IPS DF 4.7 (cell line): ENCODE data around the gene APEX1.
"Not testable (repeated sequence)": the region's sequence is repeated elsewhere in the genome, so short reads cannot be mapped to it uniquely, and the experiment has no call there.

Source experiments
- DNase-seq: peaks from one replicate; pipeline ENCODE4 v3.0.0-alpha.2; 2013; ENCODE audit warnings: low spot score; ENCODE audit errors: extremely low read depth

The APEX1 gene

DNA sequence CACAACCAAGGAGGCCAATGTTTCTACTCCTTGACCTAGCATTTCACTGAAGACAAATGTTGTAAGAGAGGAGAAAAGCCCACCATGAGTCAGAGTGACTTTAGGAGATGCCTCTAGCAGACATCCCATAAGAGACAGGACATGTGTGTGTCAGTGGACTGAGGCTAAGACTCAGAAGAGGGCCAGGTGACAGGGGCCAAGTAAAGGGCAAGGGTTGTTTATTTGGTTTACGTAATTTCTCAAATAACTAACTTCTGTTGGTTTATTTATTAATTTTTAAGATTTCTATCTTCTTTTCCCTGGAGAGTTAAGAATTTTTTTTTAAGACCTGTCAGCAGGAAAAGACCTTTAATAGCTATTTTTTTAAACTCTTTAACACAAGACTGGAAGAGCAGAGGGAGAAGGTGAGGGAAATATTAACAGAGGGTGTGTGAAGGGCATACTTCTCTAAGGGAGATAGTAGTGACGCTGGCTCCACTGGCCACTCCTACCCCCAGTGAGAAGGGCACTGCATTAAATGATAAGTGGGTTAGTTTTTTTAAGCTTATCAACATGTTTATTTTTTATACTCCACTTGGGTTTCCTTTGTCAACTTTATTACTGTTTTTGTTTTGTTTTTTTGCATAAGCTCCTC is 17.6 kb downstream of the APEX1 start:
- DNase-seq = no peak

DNA sequence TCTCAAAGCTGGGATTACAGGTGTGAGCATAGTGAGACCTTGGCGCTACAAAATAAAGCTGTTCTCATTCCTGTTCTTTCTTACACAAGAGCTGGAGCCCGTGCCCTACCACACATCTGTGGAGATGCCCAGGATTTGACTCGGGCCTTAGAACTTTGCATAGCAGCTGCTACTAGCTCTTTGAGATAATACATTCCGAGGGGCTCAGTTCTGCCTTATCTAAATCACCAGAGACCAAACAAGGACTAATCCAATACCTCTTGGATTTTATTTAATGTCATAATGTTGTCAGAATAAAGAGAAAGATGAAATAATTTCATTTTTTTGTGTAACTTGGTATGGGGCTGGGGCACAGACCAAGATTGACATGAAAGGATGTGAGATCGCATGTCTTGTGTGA is 21.8 kb downstream of the APEX1 start:
- DNase-seq = no peak

DNA sequence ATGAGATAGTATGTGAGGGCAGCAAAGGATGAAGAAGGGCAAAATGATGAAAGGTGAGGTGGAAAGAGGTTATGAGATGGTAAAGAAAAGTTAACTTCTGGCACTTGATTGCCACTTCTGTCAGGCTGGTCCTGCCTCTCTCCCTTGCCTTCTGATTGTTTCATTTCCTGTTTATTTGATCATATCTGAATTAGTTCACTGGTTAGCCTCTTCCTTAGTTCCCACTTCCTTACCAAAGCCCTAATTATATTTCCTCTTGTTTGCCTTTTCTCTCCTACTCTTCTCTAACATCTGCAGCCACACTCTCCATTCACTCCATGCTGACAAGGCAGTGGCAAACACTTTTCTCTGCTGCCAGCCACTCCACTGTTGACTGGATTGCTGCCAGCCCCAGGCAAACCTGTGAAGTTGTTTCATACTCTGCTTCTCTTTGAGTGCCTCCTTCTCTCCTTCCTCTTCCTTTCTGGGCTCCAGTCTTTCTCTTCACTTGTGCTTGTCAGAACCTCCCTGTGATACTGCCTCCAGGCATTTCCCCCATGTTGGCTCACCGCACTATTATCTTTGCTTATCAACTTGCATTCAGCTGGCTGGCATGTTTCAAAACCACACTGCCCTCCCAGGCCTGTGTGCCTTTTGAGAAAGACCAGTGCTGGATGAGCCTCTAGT is 22.3 kb downstream of the APEX1 start:
- DNase-seq = no peak

DNA sequence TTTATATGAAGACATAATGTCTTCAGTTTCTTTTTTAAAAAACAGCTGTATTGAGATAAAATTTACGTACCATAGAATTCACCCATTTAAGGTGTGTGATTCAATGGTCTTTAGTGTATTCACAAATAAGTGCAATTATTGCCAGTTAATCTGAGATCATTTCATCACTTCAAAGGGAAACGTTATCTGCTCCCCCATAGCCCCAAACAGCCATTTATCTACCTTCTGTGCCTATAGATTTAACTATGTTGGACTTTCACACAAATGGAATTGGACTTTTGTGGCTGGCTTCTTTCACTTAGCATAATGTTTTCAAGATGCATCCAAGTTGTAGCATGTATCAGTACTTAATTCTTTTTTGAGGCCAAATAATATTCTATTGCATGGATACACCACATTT is 23.9 kb downstream of the APEX1 start:
- no peak for DNase-seq

DNA sequence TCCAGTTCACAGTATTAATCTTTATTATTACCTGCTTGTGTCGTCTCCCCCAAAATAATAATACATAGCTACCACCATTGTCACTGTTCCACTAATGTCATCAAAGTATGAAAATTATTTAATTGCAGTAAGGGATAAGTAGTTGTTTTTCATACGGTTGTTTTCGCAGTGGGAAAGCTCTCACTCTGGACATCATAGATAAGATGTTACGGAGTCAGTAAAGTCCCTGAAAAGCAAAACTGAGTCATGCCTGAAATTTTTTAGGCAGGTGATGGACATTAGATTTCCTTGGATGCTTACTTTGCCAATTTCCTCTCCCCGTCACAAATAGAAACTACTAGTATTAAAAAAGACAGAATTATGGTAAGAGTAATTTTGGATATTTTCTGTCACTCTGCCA is 27.4 kb downstream of the APEX1 start:
- no peak for DNase-seq

DNA sequence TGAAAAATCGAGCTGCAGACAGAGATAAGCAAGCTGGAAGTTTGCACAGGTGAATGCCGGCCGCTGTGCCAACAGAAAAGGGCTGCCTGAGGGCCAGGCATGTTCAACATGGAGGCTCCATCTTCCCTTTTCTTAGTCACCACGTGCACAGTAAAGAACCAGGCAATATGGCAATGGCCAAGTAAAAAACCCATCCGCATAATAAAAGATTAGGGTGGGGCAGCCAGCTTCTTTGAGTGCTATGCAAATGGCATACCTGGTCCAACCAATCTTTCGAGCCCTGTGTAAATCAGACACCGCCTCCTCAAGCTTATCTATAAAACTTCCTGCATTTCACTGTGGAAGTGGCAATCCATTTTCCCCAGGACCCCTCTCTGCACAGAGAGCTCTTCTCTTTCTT is 30.9 kb downstream of the APEX1 start:
- no peak for DNase-seq

DNA sequence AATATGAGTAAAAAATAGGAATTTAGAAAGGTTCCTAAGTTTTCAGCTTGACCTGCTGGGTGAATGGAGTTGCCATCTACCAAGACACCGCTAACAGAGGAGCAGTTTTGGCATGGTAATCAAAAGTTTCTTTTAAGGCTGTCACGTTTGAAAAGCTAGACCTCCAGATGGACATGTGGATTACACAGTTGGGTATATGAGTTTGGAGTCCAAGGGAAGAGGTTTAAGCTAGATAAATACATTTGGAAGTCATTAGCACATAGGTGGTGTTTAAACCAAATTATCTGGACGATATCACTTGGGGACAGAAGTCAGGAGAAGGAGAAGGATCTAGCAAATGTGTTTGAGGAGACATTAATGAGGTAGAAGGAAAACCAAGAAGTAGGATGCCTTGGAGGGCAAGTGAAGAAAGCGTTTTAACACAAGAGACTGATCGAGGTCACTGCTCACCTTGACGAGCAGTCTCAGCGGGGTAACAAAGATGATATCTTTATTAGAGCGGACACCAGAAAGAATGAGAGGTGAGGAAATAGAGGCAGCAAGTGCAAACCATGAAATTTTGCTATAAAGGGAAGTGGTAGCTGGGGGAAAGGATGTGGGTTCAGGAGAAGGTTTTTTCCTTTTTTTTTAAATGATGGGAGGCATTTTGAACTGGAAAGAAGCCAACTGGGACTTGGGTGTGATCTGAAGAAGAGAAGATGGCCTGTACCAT is 31.8 kb downstream of the APEX1 start:
- DNase-seq = no peak

DNA sequence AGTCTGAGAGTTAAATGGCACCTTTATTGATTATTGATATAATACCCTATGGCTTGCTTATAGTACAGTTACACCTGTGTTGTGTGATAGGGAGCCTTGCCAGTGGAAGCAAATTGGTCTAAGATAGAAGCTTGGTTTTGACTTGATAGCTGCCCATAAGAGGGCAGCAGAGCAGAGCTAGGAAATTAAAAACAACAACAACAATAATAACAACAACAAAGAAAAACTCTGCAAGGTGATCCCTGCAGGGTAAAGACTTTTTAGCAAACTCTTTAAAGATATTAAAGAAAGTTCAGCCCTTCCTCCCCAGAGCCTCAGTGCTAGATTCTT is 32.3 kb downstream of the APEX1 start:
- no peak for DNase-seq

DNA sequence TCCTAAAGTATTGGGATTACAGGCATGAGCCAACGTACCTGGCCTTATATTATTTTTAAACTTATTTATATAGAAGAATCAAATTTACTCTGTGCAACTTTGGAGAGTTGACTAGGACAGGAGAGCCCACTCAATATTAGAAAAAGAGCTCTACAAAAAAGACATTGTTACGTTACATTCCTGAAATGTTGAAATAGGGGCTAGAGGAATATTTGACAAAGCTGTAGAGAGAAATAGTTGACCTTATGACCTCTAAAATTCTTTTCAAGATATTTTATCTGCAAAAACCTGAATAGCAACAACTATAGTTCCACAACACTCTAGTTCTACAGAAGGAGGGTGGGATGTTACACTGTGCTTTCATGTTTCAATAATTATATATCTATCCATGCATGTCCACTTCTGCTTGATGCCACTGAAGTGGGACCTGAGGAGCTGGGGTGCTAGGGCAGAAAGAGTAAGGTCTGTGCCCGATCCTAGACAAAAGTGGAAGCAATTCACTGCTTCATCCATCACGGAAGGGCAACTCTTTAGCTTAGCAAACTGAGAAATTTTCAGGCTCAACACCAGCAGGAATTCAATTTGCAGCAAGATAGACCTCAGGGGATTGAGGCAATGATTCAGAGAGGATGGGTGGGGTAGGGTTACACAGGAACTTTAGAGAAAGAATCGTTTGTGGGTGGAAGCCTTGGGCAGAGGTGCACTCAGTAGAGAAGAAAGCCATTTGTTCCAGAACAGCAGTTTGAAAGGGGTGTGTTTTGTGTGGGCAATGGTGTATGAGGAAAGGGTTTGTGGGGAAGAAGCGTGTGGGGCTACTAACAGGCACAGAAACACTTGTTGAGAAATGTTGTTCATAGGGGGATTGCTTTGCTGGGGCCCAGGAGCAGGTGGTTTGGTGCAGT is 34.3 kb downstream of the APEX1 start:
- no peak for DNase-seq

DNA sequence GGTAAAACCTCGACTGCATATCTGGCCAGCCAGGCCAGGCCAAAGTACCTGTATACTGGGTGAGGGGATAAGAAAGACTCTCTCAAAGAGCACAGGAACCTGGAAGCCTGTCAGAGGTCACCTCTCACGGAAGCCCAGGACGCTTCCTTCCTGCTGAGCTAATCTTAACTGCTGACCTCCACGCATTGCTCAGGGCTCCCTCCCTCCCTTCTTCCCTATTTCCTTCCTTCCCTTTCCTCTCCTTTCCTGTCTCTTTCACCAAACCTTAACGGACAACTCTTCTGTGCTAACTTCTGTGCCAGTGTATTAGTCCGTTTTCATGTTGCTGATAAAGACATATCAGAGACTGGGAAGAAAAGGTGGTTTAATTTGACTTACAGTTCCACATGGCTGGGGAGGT is 35.5 kb downstream of the APEX1 start:
- DNase-seq = no peak

DNA sequence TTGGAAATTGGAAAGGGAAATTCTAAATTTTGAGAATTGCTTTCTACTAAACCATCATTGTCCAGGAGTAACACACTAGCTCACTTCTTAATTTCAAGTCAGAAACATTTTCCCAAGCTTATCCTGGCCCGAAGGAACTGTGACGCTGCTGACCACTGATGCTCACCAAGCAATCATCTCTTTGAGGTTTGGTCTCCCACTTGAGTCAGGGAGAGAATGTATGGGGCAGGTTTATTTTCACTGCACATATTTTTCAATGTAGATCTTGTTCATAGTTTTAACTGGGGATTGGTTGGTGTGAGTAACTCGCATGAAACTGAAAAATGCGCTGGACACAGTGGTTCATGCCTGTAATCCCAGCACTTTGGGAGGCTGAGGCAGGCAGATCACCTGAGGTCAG is 37.5 kb downstream of the APEX1 start:
- no peak for DNase-seq

DNA sequence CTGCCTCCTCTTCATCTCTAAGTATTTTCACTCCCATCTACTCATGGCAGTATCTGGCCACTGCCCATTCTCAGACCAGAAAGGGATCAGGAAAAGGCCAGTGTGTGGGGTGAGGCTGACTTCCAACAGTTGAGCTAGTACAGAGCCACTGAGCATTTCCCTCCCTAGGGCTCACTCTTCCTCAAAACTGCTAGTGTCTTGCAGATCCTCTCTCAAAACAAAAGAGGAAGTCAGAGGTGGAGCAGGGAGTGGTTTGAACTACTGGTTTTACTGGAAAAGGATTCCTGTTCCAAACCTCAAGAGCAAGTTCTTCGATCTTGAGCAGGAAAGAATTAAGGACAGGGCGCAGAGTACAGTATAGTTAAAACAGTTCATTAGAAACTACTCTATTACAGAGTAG is 38.6 kb downstream of the APEX1 start:
- DNase-seq = no peak

DNA sequence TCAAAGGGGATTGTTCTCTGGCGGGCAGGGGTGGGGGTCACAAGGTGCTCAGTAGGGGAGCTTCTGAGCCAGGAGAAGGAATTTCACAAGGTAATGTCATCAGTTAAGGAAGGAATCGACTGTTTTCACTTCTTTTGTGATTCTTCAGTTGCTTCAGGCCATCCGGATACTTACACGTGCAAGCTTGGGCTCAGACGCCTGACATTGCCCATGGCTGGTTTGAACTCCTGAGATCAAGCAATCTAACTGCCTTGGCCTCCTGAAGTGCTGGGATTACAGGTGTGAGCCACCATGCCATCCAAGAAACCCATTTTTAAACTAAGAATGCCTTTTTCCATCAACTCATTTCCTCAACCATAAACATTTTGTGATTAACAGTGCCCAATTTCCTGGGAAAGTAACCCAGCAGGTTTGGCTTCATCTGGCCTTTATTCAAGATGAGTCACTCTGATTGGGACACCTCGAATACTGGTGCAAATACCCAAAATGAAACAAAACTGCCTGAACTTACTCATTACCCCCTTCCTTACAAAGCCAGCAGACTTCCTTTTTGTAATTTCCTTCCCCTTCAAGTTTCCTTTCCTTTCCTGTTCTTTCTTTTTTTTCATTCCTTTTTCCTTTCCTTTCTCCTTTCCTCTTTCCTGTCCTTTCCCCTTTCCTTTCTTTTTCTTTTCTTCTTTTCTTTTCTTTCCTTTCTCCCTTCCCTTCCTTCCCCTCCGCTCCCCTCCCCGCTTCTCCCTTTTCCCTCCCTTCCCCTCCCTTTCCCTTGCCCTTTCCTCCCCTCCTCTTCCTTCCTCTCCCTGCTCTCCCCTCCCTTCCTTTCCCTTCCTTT is 40.1 kb downstream of the APEX1 start:
- DNase-seq = no peak

DNA sequence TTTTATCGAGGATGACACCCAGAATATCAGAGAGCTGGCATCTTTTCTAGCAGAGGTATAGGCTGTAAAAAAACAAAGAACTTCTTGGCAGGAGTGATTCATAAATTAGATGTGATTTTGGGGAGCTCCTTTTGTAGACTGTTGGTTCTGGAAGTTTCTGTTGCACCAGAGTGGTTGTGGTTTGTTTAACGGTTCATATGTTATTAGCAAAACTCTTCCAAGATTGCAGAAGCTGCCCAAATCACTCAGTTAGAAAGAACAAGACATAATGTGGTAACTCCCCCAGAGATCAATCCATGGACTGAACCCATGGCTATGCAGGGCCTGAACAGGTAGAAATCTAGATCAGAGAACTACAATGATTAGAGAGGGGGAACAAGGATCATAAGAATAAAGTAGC is 43.6 kb downstream of the APEX1 start:
- no peak for DNase-seq

DNA sequence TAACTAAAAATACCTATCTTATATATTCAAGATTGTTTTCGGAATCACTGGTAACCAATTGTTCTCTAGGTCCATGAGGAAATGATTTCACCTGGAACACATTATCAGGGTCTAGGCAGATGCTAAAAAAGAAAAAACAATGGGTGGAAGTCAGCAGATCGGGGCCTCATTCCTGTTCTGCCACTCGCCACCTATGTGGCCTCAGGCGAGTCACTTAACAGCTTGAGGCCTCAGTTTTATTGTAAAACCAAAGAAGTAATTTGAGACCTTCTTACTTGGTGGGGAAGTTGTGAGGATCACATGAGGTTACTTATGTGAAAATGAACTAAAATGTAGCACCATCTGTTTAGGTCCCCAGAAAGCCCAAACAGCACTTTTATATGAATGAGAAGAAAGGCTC is 44.1 kb downstream of the APEX1 start:
- DNase-seq = no peak

DNA sequence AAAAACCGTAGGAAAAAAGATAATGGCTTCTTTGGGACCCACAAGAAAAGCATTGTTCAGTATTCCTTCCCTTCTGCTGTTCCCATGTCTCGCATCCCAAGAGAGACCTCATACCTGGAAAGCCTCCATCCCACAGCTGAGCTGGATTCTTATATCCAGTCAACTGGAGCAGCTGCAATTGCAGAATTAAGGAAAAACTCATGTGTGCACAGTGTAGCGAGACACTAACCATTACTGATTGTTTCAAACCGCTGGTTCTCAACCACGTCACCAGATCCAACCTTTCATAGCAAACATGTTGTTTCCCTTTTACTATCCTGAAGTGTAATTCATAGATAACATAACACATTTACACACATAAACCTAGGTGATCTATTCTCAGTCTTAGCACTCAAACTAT is 44.9 kb downstream of the APEX1 start:
- DNase-seq = no peak

DNA sequence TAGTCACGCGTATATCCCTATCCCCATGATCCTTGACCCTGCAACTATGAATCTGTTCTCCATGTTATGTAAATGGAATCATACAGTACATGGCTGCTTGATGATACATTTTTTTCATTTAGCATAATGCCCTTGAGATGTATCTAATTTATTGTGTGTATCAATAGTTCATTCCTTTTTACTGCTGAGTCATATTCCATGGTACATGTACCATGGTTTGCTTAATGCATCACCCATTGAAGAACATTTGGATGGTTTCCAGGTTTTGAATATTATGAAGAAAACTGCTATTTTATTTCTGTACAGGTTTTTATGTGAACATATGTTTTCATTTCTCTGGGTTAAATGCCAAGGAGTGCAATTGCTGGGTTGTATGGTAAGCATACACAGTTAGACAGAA is 46.3 kb downstream of the APEX1 start:
- DNase-seq = no peak

DNA sequence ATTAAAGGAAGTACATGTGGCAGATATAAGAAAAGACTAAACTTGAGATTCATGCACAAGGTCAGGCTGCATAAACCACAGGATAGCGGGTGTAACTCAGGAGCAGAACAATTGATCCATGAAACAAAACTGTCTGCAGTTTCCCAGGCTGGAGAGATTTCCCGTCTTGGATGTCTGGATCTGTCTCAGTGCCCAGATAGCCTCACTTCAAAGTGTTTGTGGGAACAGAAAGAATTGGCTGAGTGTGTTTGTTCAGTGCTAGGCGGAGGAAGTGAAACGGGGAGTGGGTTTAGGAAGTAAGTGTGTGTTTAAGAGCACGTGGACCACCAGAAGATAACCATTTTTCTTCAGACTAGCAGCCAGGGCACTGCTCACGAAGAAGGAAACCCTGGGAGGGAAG is 48.9 kb downstream of the APEX1 start:
- no peak for DNase-seq

DNA sequence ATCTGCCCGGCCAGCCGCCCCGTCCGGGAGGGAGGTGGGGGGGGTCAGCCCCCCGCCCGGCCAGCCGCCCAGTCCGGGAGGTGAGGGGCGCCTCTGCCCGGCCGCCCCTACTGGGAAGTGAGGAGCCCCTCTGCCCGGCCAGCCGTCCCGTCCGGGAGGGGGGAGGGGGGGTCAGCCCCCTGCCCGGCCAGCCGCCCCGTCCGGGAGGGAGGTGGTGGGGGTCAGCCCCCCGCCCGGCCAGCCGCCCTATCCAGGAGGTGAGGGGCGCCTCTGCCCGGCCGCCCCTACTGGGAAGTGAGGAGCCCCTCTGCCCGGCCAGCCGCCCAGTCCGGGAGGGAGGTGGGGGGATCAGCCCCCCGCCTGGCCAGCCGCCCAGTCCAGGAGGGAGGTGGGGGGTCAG is 51.2 kb downstream of the APEX1 start:
- DNase-seq = not testable (repeated sequence)

DNA sequence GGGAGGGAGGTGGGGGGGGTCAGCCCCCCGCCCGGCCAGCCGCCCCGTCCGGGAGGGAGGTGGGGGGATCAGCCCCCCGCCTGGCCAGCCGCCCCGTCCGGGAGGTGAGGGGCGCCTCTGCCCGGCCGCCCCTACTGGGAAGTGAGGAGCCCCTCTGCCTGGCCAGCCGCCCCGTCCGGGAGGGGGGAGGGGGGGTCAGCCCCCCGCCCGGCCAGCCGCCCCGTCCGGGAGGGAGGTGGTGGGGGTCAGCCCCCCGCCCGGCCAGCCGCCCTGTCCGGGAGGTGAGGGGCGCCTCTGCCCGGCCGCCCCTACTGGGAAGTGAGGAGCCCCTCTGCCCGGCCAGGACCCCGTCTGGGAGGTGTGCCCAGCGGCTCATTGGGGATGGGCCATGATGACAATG is 51.7 kb downstream of the APEX1 start:
- not testable (repeated sequence) for DNase-seq
